Activated CD4-positive, CD25-positive, alpha-beta regulatory T cell treated with anti-CD3 and anti-CD28 coated beads, Interleukin-2, amount 50 U/mL, for 16 hours (primary cell): ENCODE data around the gene KCNMB2.
"Not testable (repeated sequence)": the region's sequence is repeated elsewhere in the genome, so short reads cannot be mapped to it uniquely, and the experiment has no call there.

ENCODE experiments used
- DNase-seq: peaks from one replicate; pipeline ENCODE4 v3.0.0-alpha.2; 2020; ENCODE audit warnings: low read depth, low spot score

The KCNMB2 gene

GRCh38 chr3:178859900-178860436 lies 323.7 kb downstream of the KCNMB2 start:
- not testable (repeated sequence) for DNase-seq

- DNase-seq = no peak
Observed at GRCh38 chr3:178868681-178869080, 332.4 kb downstream of the KCNMB2 start.

- DNase-seq = no peak
Observed at GRCh38 chr3:178870085-178870484, 333.8 kb downstream of the KCNMB2 start.

DNA sequence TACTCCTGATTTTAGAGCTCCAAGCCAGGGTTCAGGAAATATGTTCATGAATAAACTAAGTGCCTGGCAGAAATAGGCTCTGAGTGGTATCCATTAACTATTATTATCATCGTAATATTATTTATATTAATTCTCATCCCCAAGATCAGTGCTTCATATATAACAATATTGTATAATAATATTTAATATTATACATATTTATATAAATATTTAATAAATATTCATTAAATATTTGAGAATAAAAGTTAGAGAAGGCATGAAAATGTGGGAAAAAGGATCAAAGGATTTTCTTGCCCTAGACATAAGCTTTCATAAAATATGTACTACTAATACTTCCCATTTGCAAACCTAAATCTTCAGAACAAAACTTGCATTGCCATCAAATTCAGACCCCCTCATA lies 338.9 kb downstream of the KCNMB2 start:
- DNase-seq = no peak

- no peak for DNase-seq
Observed at GRCh38 chr3:178875836-178876235, 339.6 kb downstream of the KCNMB2 start.

- no peak for DNase-seq
Observed at GRCh38 chr3:178880274-178880673, 344.0 kb downstream of the KCNMB2 start.
